Activated naive CD4-positive, alpha-beta T cell treated with anti-CD3 and anti-CD28 coated beads, Interleukin-2, amount 50 U/mL, for 72 hours (primary cell): ENCODE measurements around the gene WFDC1. TPM values are rescaled to one million over a fixed set of nuclear protein-coding genes. Genes with fewer than 3 reads are reported as not detected.

Source experiments
- ATAC-seq, 2 donors: fragments of 150-1000 bp; cut with Tn5 transposase; 2 replicates each; pipeline ENCODE4 v1.10.0; 2021; ENCODE audit warnings: mild to moderate bottlenecking in 2 of 2, moderate library complexity in 2 of 2
- DNase-seq, 2 donors: peaks; one replicate each; pipeline ENCODE4 v3.0.0; 2021 to 2022; ENCODE audit warnings: low spot score in 2 of 2
- H3K27ac Mint-ChIP-seq, 2 donors: one replicate each; pipeline ENCODE4 v1.8.0; 2022; ENCODE audit warnings: mild to moderate bottlenecking in 2 of 2, mixed read lengths in 2 of 2
- H3K36me3 Mint-ChIP-seq, 2 donors: one replicate each; pipeline ENCODE4 v1.8.0; 2022; ENCODE audit warnings: mixed read lengths in 2 of 2
- H3K9me3 Mint-ChIP-seq, 2 donors: one replicate each; pipeline ENCODE4 v1.8.0; 2022; ENCODE audit warnings: mixed read lengths in 2 of 2
- total RNA-seq, 2 donors: library from RNA; stranded (reverse); gene quantifications; one replicate each; pipeline ENCODE4 v1.2.3, GENCODE V29; 2022

The WFDC1 gene
- total RNA-seq, 2 donors from 2014 or later = not detected

DNA sequence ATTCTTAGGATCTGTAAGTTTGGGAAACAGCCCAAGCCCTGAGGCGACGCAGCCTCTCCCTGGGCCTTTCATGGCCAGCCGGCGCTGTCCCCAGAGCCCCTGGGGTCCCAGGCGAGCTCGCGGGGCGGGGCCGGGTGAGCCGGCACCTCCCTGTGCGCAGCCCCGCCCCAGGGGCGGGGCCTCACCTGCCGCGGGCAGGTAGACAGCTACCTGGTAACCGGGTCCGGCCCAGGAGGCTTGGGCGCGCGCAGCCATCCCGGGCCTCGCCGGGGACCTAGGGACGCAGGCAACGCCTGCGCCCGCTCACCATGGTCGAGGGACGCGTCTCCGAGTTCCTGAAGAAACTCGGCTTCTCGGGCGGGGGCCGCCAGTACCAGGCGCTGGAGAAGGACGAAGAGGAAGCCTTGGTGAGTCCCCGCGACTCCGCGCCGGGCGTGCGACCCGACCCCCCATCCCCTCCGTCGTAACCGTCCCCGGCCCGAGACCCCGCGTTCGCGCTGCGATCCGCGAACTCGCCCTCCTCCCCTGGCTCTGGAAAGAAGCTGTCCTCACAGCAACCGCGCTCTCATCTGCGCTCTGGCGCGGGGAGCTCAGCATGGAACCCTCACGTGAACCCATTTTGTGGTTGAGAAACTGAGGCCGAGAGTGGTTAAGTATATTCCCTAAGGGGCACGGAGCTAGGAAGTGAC, 73.8 kb downstream of the WFDC1 start, which contains the start of gene ATP2C2:
Gene ATP2C2, plus strand, starts transcription at position 231 of the 689 bp plus-strand sequence. Its CDS starts 78 bp downstream, at position 309.
- H3K27ac Mint-ChIP-seq = no peak within 1 kb of the TSS
- peak in 1 of 2 donors; percentile 24 for ATAC-seq
- no peaks in the 10 kb centered on the region for H3K36me3 Mint-ChIP-seq
- H3K9me3 Mint-ChIP-seq = no peaks in the 10 kb centered on the region
- no peak for DNase-seq

DNA sequence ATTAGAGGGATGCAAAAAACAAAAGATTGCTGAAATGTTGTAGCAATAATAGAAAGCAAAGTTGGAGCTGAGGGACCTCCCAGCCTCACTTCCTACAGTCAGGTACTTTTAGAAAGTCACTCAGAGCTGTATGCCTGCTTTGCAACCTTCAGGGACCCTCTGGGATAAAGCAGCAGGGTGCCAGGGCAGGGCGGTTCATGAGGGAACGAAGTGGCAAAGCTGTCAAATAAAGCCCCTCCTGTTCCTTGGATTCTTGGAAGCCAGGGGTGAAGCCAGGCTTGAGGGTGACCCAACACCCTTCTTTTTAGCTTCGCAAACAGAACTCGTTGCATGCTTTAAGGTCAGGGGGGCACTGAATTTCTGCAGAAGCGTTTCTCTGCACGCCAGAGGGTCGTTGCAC, 74.4 kb downstream of the WFDC1 start:
- DNase-seq = no peak
- H3K9me3 Mint-ChIP-seq = no peaks in the 10 kb centered on the region
- no peak overlapping the region for H3K27ac Mint-ChIP-seq
- H3K36me3 Mint-ChIP-seq = no peaks in the 10 kb centered on the region
- no peak for ATAC-seq

DNA sequence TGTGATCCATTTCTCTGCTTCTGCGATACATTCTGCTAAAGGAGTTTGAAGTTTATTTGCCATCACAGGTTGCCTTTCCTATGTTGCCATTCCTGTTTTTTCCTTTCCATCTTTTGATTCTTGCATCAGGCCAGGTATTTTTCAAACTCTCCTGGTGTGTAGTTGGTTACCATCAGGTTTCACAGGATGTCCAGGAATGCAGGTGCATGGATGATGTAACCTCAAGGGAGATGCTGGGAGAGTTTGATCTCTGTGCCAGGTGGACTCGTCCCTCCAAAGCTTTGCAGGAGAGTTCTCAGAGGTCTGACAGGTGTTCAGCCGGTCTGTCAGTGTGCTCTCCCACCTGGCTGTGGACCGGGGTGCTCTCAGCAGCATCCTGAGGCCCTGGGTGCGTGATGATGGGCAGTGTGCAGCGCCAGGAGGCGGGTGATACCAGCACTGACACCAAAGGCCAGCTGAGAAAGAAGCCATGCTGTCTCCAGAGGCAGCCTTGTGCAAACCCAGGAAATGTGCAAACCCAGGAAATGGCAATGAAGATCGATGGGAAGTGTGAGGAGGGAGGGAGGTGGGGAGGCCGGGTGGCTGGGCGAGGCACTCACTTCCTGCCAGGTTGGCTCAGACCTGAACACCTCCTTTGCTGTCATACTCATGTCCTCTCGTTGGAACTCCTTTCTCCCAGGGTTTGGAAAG, 75.4 kb downstream of the WFDC1 start:
- Mint-ChIP-seq H3K27ac (no peak overlapping the region), H3K36me3 (no peaks in the 10 kb centered on the region), H3K9me3 (no peaks in the 10 kb centered on the region)
- DNase-seq (no peak), ATAC-seq (no peak)

DNA sequence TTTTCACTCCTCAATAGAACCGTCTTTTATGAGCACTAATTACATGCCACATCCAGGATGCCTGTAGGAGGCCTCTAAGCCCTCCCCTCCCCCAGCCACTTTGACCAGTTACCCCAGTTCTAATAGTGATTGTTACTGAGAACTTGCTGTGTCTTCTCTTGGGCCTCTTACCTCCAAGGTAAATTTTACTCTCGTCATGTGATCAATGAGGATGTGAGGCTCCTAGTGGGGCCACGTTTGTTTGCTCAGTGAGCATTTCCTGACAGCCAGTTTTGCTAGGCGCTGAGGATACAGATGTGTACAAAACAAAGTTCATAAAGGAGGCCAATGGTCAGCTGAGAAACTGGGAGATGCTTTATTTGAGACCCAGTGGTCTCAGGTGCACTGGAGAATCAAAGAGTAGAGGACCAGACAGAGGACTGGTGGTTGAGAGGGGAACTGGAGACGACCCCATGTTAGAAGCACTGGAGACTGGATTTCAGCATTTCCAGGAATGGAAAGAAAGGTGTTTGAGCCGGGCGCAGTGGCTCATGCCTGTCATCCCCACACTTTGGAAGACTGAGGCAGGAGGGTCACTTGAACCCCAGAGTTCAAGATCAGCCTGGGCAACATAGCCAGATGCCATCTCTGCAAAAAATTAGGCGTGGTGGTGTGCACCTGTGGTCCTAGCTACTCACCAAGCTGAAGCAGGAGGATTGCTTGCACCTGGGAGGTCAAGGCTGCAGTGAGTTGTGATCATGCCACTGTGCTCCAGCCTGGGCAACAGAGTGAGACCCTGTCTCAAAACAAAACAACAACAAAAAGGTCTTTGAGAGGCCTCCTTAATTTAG, 76.3 kb downstream of the WFDC1 start:
- Mint-ChIP-seq H3K9me3 (no peaks in the 10 kb centered on the region), H3K27ac (no peak overlapping the region), H3K36me3 (no peaks in the 10 kb centered on the region)
- no peak for DNase-seq
- no peak for ATAC-seq

DNA sequence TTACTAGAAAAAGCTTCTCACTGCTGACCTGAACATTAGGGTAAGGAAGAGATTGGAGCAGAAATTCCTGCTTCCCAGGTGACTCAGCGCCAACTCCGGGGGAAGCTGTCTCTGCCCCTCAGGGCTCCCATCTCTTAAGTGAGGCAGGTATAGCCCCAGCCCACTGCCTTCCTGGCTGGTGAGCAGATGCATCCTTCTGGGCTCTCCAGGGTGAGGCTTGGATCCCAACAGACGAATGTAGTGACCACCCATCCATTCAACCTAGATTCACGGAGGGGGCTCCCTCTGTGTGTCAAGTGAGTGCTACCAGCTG, 76.8 kb downstream of the WFDC1 start:
- no peaks in the 10 kb centered on the region for H3K9me3 Mint-ChIP-seq
- DNase-seq = no peak
- no peaks in the 10 kb centered on the region for H3K36me3 Mint-ChIP-seq

DNA sequence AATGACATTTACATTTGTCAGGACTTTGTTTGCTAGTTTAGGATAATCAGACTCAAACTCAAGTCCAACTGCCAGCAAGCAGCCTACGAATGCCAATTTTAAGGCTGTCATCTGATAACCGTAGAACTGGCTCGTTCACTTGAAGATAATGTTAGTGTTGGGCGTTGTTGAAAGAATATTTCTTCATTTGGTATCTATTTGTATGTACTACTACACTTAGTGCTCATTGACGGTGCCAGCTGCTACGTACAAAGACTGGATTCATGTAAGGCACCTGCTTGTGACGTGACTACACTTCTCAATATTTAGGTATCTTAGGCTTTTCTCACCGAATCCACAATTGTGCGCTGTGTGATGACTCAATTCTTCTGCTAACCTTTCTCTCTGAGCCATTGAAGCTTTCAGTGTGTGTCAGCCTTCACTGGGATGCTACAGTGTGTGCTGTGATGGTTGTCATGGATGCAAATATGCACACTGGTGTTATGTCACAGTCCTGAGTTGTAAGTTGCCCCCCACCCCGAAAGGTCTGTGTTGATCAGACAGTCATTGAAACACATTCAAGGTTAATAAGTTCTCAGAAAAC, 79.3 kb downstream of the WFDC1 start:
- no peak overlapping the region for H3K27ac Mint-ChIP-seq
- no peaks in the 10 kb centered on the region for H3K36me3 Mint-ChIP-seq
- peak; percentile 39 to 93 for ATAC-seq

More for the DNA sequence above, 76.8 kb downstream of the WFDC1 start:
- no peak overlapping the region for H3K27ac Mint-ChIP-seq
- ATAC-seq = no peak

DNA sequence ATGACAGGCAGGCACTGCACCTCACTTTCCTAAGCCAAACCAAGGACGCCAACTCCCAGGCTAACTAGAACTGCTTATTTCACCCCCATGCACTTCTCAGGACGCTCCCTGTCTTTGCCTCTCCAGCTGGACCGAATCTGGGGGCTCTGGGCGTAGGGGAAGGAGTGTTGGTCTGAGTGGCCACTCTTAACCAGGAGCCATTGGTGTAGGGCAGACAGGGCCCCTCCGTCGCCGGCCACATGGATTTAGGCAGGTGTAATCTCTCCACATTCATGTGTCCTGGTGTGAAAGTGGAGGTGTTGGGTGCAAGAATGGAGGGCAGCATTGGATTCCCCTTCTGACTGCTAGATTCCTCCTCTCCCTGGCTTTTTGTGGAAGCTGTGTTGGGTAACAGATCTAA, 83.4 kb downstream of the WFDC1 start:
- Mint-ChIP-seq H3K9me3 (no peaks in the 10 kb centered on the region), H3K36me3 (no peaks in the 10 kb centered on the region), H3K27ac (no peak overlapping the region)
- no peak for ATAC-seq
- no peak for DNase-seq

More for the DNA sequence above, 79.3 kb downstream of the WFDC1 start:
- no peaks in the 10 kb centered on the region for H3K9me3 Mint-ChIP-seq
- no peak for DNase-seq

DNA sequence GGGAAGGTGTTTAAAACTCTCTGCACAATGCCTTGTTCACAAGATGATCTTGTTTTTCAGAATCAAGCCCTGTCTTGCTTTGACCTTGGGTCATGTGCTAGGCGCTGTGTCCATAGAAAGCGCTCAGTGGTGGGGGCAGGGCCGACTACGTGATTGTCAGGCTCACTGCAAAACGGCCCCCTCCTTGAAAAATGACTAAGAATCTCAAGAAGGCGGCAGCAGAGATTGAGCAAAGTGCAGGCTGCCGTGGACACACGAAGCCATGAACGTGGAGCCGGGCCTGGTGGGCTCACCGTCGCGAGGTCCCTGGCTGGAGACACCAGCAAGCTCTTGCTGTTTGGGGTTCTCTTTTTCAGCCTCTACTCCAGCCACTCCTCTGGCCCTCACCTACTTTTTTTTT, 83.9 kb downstream of the WFDC1 start:
- ATAC-seq (no peak), DNase-seq (no peak)
- Mint-ChIP-seq H3K36me3 (no peaks in the 10 kb centered on the region), H3K27ac (no peak overlapping the region), H3K9me3 (no peaks in the 10 kb centered on the region)

DNA sequence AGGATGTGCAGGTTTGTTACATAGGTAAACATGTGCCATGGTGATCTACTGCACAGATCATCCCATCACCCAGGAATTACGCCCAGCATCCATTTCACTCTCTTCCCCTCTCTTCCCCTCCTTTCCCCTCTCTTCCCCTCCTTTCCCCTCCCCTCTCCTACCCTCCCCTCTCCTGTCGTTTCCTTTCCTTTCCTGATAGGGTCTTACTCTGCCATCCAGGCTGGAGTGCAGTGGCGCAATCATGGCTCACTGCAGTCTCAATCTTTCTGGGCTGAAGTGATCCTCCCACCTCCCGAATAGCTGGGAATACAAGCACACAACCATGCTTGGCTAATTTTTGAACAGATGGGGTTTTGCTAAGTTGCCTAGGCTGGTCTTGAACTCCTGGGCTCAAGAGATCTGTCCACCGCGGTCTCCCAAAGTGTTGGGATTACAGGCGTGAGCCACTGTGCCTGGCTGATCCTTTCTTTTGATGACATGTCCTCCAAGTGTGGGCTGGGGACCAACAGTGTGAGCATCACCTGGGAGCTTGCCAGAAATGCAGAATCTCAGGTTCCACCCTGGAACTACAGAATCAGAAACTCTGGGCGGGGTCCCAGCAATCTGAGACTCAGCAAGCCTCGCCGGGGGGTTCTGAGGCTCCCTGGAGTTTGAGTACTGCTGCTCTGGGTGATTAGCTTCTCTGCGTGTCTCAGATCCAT, 84.5 kb downstream of the WFDC1 start:
- Mint-ChIP-seq H3K9me3 (peaks cover 0 to 1% of the 10 kb centered on the region in 2 donors), H3K27ac (no peak overlapping the region), H3K36me3 (peaks cover 0 to under 1% of the 10 kb centered on the region in 2 donors)
- ATAC-seq (no peak), DNase-seq (no peak)

Other genes with a start within 250 kb of the WFDC1 start
- 10 to 100 TPM; 39.9 to 41.1 TPM for gene MBTPS1, start 177.9 kb upstream of the WFDC1 start, total RNA-seq
- 10 to 100 TPM; 11.2 to 11.8 TPM for gene HSDL1, start 149.7 kb upstream of the WFDC1 start, total RNA-seq
- gene DNAAF1, start 149.6 kb upstream of the WFDC1 start, total RNA-seq = not detected
- 10 to 100 TPM; 42.5 to 52.8 TPM for gene TAF1C, start 107.8 kb upstream of the WFDC1 start, total RNA-seq
- gene ADAD2, start 103.7 kb upstream of the WFDC1 start, total RNA-seq = under 1 TPM in 1 of 2 donors, not detected in 1; 0.47 TPM
- gene KCNG4, start 54.9 kb upstream of the WFDC1 start, total RNA-seq = not detected
- gene ATP2C2, start 73.7 kb downstream of the WFDC1 start, total RNA-seq = not detected
- gene MEAK7, start 209.8 kb downstream of the WFDC1 start, total RNA-seq = 10 to 100 TPM; 11.2 to 19.0 TPM